Right lobe of liver (tissue), 4 donors: ENCODE results near the gene ZBTB42.

Source experiments
- CTCF ChIP-seq, 4 donors: fragments of 200-600 bp in 3 of 4; fragments of 450-650 bp in 1 of 4; IDR thresholded peaks; one replicate each; pipeline versions ENCODE4 v1.5.1 to v1.8.0; 2016 to 2022; ENCODE audit warnings: antibody characterized with exemption in 4 of 4, mild to moderate bottlenecking in 2 of 4
- POLR2A ChIP-seq: fragments of 450-650 bp; IDR thresholded peaks from one replicate; pipeline ENCODE4 v1.6.1; 2017; ENCODE audit warnings: antibody characterized with exemption, mild to moderate bottlenecking
- donor health status: DM: no; HTN: no; CAD: no.
- donor health status: DM: no; HTN: no; CAD: no.
- donor health status: DM: no; HTN: yes; CAD: no.

- no peak for TF ChIP-seq CTCF (IDR thresholded peaks at IDR 0.05)
- no peak for TF ChIP-seq POLR2A
These were observed 42.1 kb downstream of the ZBTB42 start for GRCh38 chr14:104843006-104843405.
